K562 (cell line): Measurements from ENCODE around the gene EP300. TPM values are rescaled to one million over a fixed set of nuclear protein-coding genes. Genes with fewer than 3 reads are reported as not detected.
A peak's percentile ranks its signal among the peaks of the same experiment; 100 is the strongest.

ENCODE experiments used
- ATAC-seq: fragments of 200-7000 bp; cut with Tn5 transposase; 3 replicates; pipeline ENCODE4 v1.9.1; 2020; ENCODE audit warnings: moderate library complexity
- BruUV-seq: library from RNA; stranded (reverse); fragments of 400-500 nt; replicated peaks from 2 replicates; lab custom pipeline; 2021; lab: Mats Ljungman, UMichigan
- CTCF ChIA-PET: fragments of 300-600 bp; formaldehyde crosslinking; extraction: SDS; loops from one replicate; lab custom pipeline; 2021; ENCODE audit warnings: low intra/inter-chr PET ratio; lab: Yijun Ruan, JAX
- POLR2A ChIA-PET: fragments of 300-600, 350-650 bp; sonication (Branson Sonifier 250); formaldehyde crosslinking; extraction: SDS; loops from one replicate; lab custom pipeline; 2021; ENCODE audit warnings: antibody characterized with exemption, inconsistent platforms; lab: Yijun Ruan, JAX
- DNase-seq, 4 experiments: peaks; one replicate each; pipeline versions ENCODE4 v3.0.0 to v3.0.0-alpha.2; 2011 to 2018; ENCODE audit warnings: low spot score in 3 of 4, mixed read lengths in 3 of 4; ENCODE audit errors: extremely low read depth in 1 of 4
- FAIRE-seq: peaks from 2 replicates; lab custom pipeline; 2011; peaks lifted over from hg19 to GRCh38; lab: Jason Lieb, UNC
- H2AFZ ChIP-seq: 2 replicates; pipeline ENCODE4 v1.6.0; 2011; ENCODE audit warnings: low read depth, low read length, control low read depth, inconsistent platforms
- H3K27ac ChIP-seq: fragments of 200-600 bp; 3 replicates; pipeline ENCODE4 v1.8.0; 2011; ENCODE audit warnings: low read depth, mild to moderate bottlenecking, control low read depth, inconsistent platforms, low read length, moderate library complexity, mixed read lengths; ENCODE audit errors: extremely low read depth
- H3K27me3 ChIP-seq, 2 experiments: fragments of 300-600 bp in 1 of 2; 2 replicates in 1 of 2; 3 replicates in 1 of 2; pipeline versions ENCODE4 v1.6.0 to v1.8.0; 2011; ENCODE audit warnings: inconsistent platforms in 2 of 2, low read length in 2 of 2, mild to moderate bottlenecking in 1 of 2, mixed read lengths in 1 of 2, moderate library complexity in 1 of 2; ENCODE audit not compliant: control insufficient read depth in 2 of 2, insufficient read depth in 2 of 2
- H3K36me3 ChIP-seq: fragments of 300-600 bp; 3 replicates; pipeline ENCODE4 v1.8.0; 2011; ENCODE audit warnings: mild to moderate bottlenecking, low read length, inconsistent platforms; ENCODE audit not compliant: control insufficient read depth, insufficient read depth
- H3K4me1 ChIP-seq, 2 experiments: fragments of 200-600 bp in 1 of 2; replicated peaks in 1 of 2; 2 replicates in 1 of 2; 3 replicates in 1 of 2; pipeline versions ENCODE4 v1.5.1 to v1.8.0; 2011; ENCODE audit warnings: inconsistent platforms in 2 of 2, low read length in 2 of 2, mild to moderate bottlenecking in 1 of 2, mixed read lengths in 1 of 2, moderate library complexity in 1 of 2; ENCODE audit not compliant: control insufficient read depth in 2 of 2, insufficient read depth in 2 of 2
- H3K4me2 ChIP-seq: 2 replicates; pipeline ENCODE4 v1.6.1; 2011; ENCODE audit warnings: low read length, control low read depth, inconsistent platforms, mixed read lengths; ENCODE audit not compliant: insufficient read depth
- H3K4me3 ChIP-seq: fragments of 200-600 bp; sonication (generic), shearing (Covaris generic); 2 replicates; pipeline ENCODE4 v1.5.1; 2016; ENCODE audit warnings: control low read depth, inconsistent platforms
- H3K79me2 ChIP-seq: fragments of 200-600 bp; 3 replicates; pipeline ENCODE4 v1.8.0; 2011; ENCODE audit warnings: low read length, inconsistent platforms; ENCODE audit not compliant: control insufficient read depth, insufficient read depth
- H3K9ac ChIP-seq, 2 experiments: 2 replicates each; pipeline versions ENCODE4 v1.6.0 to v1.6.1; 2011; ENCODE audit warnings: low read depth in 2 of 2, low read length in 2 of 2, control low read depth in 1 of 2, inconsistent platforms in 1 of 2, mild to moderate bottlenecking in 1 of 2, mixed read lengths in 1 of 2; ENCODE audit not compliant: insufficient read depth in 1 of 2
- H3K9me1 ChIP-seq: one replicate; pipeline ENCODE4 v1.6.0; 2011; ENCODE audit warnings: inconsistent platforms, mild to moderate bottlenecking, low read length, moderate library complexity; ENCODE audit not compliant: control insufficient read depth, insufficient read depth
- H3K9me3 ChIP-seq: replicated peaks from 2 replicates; pipeline ENCODE4 v1.5.1; 2011; ENCODE audit warnings: low read depth, low read length, inconsistent platforms; ENCODE audit not compliant: control insufficient read depth, insufficient read depth
- H4K20me1 ChIP-seq: replicated peaks from 2 replicates; pipeline ENCODE4 v1.6.1; 2011; ENCODE audit warnings: low read length, inconsistent platforms, mixed read lengths; ENCODE audit not compliant: control insufficient read depth, insufficient read depth
- CEBPG ChIP-seq, 3 experiments: fragments of 200-800 bp in 1 of 3; sonication (Bioruptor generic) in 1 of 3; sonication (generic) in 1 of 3; formaldehyde crosslinking in 1 of 3; IDR thresholded peaks in 2 of 3; conservative IDR thresholded peaks in 1 of 3; 2 replicates each; pipeline versions ENCODE4 v1.6.1 to v1.8.0; 2016 to 2022; ENCODE audit warnings: missing compliant biosample characterization in 2 of 3, missing genetic modification characterization in 2 of 3, mild to moderate bottlenecking in 1 of 3, missing genetic modification reagents in 1 of 3
- CXXC5 ChIP-seq: fragments of 250-450 bp; sonication (Bioruptor Pico); IDR thresholded peaks from 2 replicates; pipeline ENCODE4 v1.8.0; 2022; ENCODE audit warnings: inconsistent platforms, mild to moderate bottlenecking, moderate library complexity
- GABPA ChIP-seq: fragments of 200-800 bp; sonication (Bioruptor generic); conservative IDR thresholded peaks from 2 replicates; pipeline ENCODE4 v1.6.1; 2016; ENCODE audit warnings: low read depth, missing genetic modification characterization, missing compliant biosample characterization
- HDAC2 ChIP-seq: fragments of 450-650 bp; IDR thresholded peaks from 2 replicates; pipeline ENCODE4 v1.6.1; 2016; ENCODE audit warnings: mild to moderate bottlenecking
- SIN3B ChIP-seq: fragments of 450-650 bp; IDR thresholded peaks from 2 replicates; pipeline ENCODE4 v1.6.1; 2017; ENCODE audit warnings: low read depth, mild to moderate bottlenecking, moderate library complexity
- SPI1 ChIP-seq: IDR thresholded peaks from 2 replicates; pipeline ENCODE4 v1.6.1; 2011; ENCODE audit warnings: low read depth, low read length, control low read depth, borderline replicate concordance
- ZNF695 ChIP-seq: fragments of 450-650 bp; formaldehyde crosslinking; IDR thresholded peaks from 2 replicates; pipeline ENCODE4 v1.4.0; 2020; ENCODE audit warnings: mild to moderate bottlenecking, moderate library complexity
- ZNF830 ChIP-seq: fragments of 250-450 bp; sonication (Bioruptor Pico); IDR thresholded peaks from 2 replicates; pipeline ENCODE4 v1.5.0; 2021; ENCODE audit warnings: mild to moderate bottlenecking
- ZSCAN29 ChIP-seq: fragments of 450-650 bp; IDR thresholded peaks from 2 replicates; pipeline ENCODE4 v1.6.1; 2017
- WGBS: fragments of 100-300 bp; shearing (Covaris generic); methylation state at CpG from one replicate; pipeline ENCODE4 v1.1.6; 2016; ENCODE audit warnings: low coverage, mixed read lengths; ENCODE audit not compliant: insufficient coverage; ENCODE audit errors: missing lambda C conversion rate; 5-methylcytosine and 5-hydroxymethylcytosine counted together
- in situ Hi-C: fragments of 300-500 bp; cut with MboI; formaldehyde crosslinking; loops from 4 replicates; pipeline ENCODE4 v1.15.0; 2018; ENCODE audit warnings: inconsistent platforms, mixed read lengths
- intact Hi-C: fragments of 100-400 bp; cut with micrococcal nuclease; formaldehyde crosslinking; loops from 2 replicates; pipeline ENCODE4 v1.14.2; 2022
- polyA plus RNA-seq, 8 experiments: library from polyadenylated mRNA; depleted of rRNA in 4 of 8; stranded (reverse) in 5 of 8; unstranded in 3 of 8; fragments of >200 nt; fragmentation: Nextera tagmentation in 2 of 8; fragmentation: Illumina TruSeq in 1 of 8; extraction: Ambion mirVana in 2 of 8; extraction: Trizol in 1 of 8; gene quantifications; 2 replicates each; pipeline versions ENCODE4 v1.2.1 to v1.2.3, GENCODE V29; 2011 to 2014; ENCODE audit warnings: inconsistent platforms in 1 of 8, missing spikeins in 1 of 8
- total RNA-seq, 7 experiments: library from RNA; depleted of rRNA in 6 of 7; stranded (reverse); fragments of >200 nt in 6 of 7; fragmentation: Illumina TruSeq in 2 of 7; extraction: Trizol in 2 of 7; gene quantifications; 2 replicates each; pipeline versions ENCODE4 v1.2.1 to v1.2.3, GENCODE V29; 2011 to 2021; ENCODE audit warnings: low replicate concordance in 1 of 7
- TF ChIP-seq, protein P1 (sequence below), 2 experiments: fragments of 450-650 bp; IDR thresholded peaks; 2 replicates each; pipeline ENCODE4 v1.6.1; 2018; ENCODE audit warnings: mild to moderate bottlenecking in 2 of 2, low read depth in 1 of 2; ENCODE audit not compliant: partially characterized antibody in 2 of 2

Gene EP300
- total and polyA plus RNA-seq, 9 of the 15 experiments (the other 6 are each of a cell fraction or from before 2014, with no cell fraction given), result 2.2 to 28.6 (median 10.9) TPM

DNA sequence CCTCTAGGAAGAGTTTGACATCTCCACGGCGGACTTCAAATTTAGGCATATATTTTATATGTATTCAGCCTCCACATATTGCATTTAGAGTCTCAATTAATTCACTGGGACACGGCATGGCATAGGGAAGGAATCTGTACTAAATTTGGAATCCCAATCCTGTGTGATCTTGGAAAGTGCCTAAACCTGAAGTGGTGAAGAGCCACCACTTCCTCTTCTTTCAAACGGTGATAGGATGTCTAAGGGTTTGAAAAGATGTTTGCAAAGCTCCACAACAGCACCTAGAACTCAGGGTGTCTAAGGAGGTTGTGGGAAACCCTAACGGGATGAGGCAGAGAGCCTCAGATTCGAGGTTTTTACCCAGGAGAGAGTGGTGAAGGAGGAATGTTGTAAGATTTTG is 111.7 kb downstream of the EP300 start:
- FAIRE-seq, result no peak
- Histone ChIP-seq H3K4me2 (no peak overlapping the region), H4K20me1 (no peaks in the 10 kb centered on the region), H3K4me3 (no peak overlapping the region), H3K79me2 (peaks cover 19% of the 10 kb centered on the region), H3K4me1 (peaks cover 2 to 6% of the 10 kb centered on the region in 2 experiments; a peak in 2 of 5 replicates), H2AFZ (no peak overlapping the region), H3K36me3 (peaks cover 5% of the 10 kb centered on the region; the same call in 2 of the 3 replicates), H3K9me1 (no peaks in the 10 kb centered on the region), H3K27me3 (no peaks in the 10 kb centered on the region)
- in situ Hi-C loops (no loop called here), intact Hi-C loops (no loop called here)
- CTCF ChIA-PET, result no interaction called here
- DNase-seq, result no peak
- WGBS, result 22% methylated on average over 6 of the region's 6 CpGs
- TF ChIP-seq SPI1, result peak; percentile 78
- no peak for TF ChIP-seq ZSCAN29
- TF ChIP-seq, all 486 proteins: peak for 1
- no peak for ATAC-seq
- Histone ChIP-seq H3K27ac (no peak overlapping the region), H3K9me3 (no peaks in the 10 kb centered on the region), H3K9ac (no peak overlapping the region)
- POLR2A ChIA-PET, result no interaction called here
- BruUV-seq, result no TSS peak

DNA sequence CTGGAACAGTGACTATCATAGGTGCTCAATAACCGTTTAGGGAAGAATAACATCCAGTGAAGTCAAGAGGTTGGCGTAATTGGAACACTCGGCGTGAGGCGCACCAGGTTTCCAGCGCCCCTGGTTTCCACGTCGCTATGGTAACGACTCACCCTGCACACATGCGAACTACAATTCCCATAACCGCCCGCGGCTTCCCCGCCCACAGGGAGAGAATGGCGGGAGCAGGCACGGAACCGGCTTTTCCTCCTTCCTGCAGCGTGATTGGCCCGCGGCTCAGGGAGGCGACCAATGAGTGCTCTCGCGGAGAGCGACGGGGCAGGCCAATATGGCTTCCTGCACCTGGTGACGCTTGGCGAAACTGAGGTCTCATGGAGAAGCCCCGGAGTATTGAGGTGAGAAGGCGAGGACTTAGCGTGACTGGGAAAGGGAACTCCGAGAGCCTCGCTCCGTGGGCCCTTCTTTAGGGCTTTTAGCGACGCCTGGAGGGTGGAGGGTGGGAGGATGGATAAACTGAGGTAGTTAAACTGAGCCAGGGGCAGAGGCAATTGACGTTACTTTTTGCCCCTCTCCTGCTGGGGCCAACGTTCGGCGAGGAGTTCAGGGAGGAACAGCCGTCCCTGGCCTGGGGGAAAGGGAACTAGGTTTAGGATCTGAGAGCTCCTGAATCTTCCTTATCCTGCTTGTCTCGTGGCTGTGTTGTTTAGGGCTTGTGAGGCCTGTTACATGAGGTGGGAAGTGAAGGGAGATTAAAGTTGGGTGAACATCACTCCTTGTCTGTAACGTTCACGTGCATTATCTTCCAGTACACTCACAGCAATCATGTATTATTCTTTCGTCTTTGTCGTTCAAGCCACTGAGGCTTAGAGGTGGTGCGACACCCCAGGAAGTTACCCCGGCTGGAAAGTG is 112.9 kb downstream of the EP300 start, which contains the start of gene L3MBTL2:
Gene L3MBTL2, plus strand, starts transcription at position 321 of the 909 bp plus-strand sequence. Its CDS starts 51 bp downstream, at position 372.
- H3K27me3 ChIP-seq, result no peaks in the 10 kb centered on the region
- H3K27ac ChIP-seq, result peak within 1 kb of the TSS; percentile 78
- DNase-seq (peak; percentile 96 to 98 (median 96)), ATAC-seq (peak; percentile 100), FAIRE-seq (peak; percentile 99)
- intact Hi-C loops (no loop called here), in situ Hi-C loops (no loop called here)
- 0% methylated on average over 30 of the region's 47 CpGs for WGBS
- H3K36me3 ChIP-seq, result peaks cover 12% of the 10 kb centered on the region; the same call in 2 of the 3 replicates
- no peaks in the 10 kb centered on the region for H4K20me1 ChIP-seq
- H3K9me1 ChIP-seq, result no peaks in the 10 kb centered on the region
- peak within 1 kb of the TSS; percentile 89 to 93 for H3K9ac ChIP-seq
- POLR2A ChIA-PET, result no interaction called here
- peaks cover 2 to 6% of the 10 kb centered on the region in 2 experiments; a peak in 2 of 5 replicates for H3K4me1 ChIP-seq
- TSS peak; percentile 88 for BruUV-seq
- H3K9me3 ChIP-seq, result no peaks in the 10 kb centered on the region
- H2AFZ ChIP-seq, result peak within 1 kb of the TSS; percentile 97
- peak within 1 kb of the TSS; percentile 98 for H3K4me2 ChIP-seq
- H3K79me2 ChIP-seq, result peaks cover 19% of the 10 kb centered on the region
- CTCF ChIA-PET, result no interaction called here
- peak within 1 kb of the TSS; percentile 61 for H3K4me3 ChIP-seq
- TF ChIP-seq HDAC2 (0 out of 2 replicates have a peak, but pooled peaks have one; percentile 39), CXXC5 (peak; percentile 51), ZNF830 (CRISPR knock-in tag) (no peak), SIN3B (peak; percentile 89), CEBPG (CRISPR knock-in tag; IDR thresholded peaks at IDR 0.05) (no peak), CEBPG (tag; conservative IDR thresholded peaks at IDR 0.05 in 1 of 2, IDR thresholded peaks at IDR 0.05 in 1 of 2) (no peak), ZNF695 (CRISPR knock-in tag) (no peak), GABPA (tag) (peak; percentile 61)
- TF ChIP-seq, protein P1, sequence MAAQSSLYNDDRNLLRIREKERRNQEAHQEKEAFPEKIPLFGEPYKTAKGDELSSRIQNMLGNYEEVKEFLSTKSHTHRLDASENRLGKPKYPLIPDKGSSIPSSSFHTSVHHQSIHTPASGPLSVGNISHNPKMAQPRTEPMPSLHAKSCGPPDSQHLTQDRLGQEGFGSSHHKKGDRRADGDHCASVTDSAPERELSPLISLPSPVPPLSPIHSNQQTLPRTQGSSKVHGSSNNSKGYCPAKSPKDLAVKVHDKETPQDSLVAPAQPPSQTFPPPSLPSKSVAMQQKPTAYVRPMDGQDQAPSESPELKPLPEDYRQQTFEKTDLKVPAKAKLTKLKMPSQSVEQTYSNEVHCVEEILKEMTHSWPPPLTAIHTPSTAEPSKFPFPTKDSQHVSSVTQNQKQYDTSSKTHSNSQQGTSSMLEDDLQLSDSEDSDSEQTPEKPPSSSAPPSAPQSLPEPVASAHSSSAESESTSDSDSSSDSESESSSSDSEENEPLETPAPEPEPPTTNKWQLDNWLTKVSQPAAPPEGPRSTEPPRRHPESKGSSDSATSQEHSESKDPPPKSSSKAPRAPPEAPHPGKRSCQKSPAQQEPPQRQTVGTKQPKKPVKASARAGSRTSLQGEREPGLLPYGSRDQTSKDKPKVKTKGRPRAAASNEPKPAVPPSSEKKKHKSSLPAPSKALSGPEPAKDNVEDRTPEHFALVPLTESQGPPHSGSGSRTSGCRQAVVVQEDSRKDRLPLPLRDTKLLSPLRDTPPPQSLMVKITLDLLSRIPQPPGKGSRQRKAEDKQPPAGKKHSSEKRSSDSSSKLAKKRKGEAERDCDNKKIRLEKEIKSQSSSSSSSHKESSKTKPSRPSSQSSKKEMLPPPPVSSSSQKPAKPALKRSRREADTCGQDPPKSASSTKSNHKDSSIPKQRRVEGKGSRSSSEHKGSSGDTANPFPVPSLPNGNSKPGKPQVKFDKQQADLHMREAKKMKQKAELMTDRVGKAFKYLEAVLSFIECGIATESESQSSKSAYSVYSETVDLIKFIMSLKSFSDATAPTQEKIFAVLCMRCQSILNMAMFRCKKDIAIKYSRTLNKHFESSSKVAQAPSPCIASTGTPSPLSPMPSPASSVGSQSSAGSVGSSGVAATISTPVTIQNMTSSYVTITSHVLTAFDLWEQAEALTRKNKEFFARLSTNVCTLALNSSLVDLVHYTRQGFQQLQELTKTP (IDR thresholded peaks at IDR 0.05; ENCODE audit: low read depth in 1 of 2, partially characterized antibody in 2 of 2), result peak in 1 of 2 experiments; percentile 91
